Ishikawa (cell line): ENCODE data around the gene KCNG2.

Experiments used
- MAX ChIP-seq: IDR thresholded peaks from 2 replicates; pipeline ENCODE4 v1.6.1; 2012
- RAD21 ChIP-seq: IDR thresholded peaks from 2 replicates; pipeline ENCODE4 v1.6.1; 2012; ENCODE audit warnings: low read depth

- TF ChIP-seq RAD21 (peak; percentile 16; the same call in 1 of the 2 replicates), MAX (0 out of 2 replicates have a peak, but pooled peaks have one; percentile 13)
These were observed 15.0 kb upstream of the KCNG2 start for GRCh38 chr18:79782566-79783308.
